GM12892 (cell line): ENCODE data around the gene VWA5A.

ENCODE experiments used
- POLR2A ChIP-seq: IDR thresholded peaks from 2 replicates; pipeline ENCODE4 v1.6.1; 2011; ENCODE audit warnings: low read depth, low read length, control low read depth
- POLR2AphosphoS5 ChIP-seq: IDR thresholded peaks from 2 replicates; pipeline ENCODE4 v1.6.1; 2011; ENCODE audit warnings: low read depth, low read length, control low read depth

- TF ChIP-seq POLR2A (no peak), POLR2AphosphoS5 (no peak)
These were observed 56.9 kb downstream of the VWA5A start for GRCh38 chr11:124172101-124172500.
